ENCODE results near the gene NCOA5.

- TF ChIP-seq CTCF (IDR thresholded peaks at IDR 0.05 in 4 of 5, conservative IDR thresholded peaks at IDR 0.05 in 1 of 5) = peak; percentile 50 to 63 (median 56)
- no peak for TF ChIP-seq POLR2A (IDR thresholded peaks at IDR 0.05)
Measured at GRCh38 chr20:46128310-46129151, 38.8 kb upstream of the NCOA5 start.
